GM18502 (cell line): ENCODE measurements around the gene CNOT8.
"Not testable (repeated sequence)": the region's sequence is repeated elsewhere in the genome, so short reads cannot be mapped to it uniquely, and the experiment has no call there.

Experiments
- ATAC-seq: cut with Tn5 transposase; IDR thresholded peaks from one replicate; pipeline ENCODE4 v1.9.1; 2021; ENCODE audit warnings: mild to moderate bottlenecking; ENCODE audit not compliant: unreplicated experiment, poor library complexity

The CNOT8 gene

DNA sequence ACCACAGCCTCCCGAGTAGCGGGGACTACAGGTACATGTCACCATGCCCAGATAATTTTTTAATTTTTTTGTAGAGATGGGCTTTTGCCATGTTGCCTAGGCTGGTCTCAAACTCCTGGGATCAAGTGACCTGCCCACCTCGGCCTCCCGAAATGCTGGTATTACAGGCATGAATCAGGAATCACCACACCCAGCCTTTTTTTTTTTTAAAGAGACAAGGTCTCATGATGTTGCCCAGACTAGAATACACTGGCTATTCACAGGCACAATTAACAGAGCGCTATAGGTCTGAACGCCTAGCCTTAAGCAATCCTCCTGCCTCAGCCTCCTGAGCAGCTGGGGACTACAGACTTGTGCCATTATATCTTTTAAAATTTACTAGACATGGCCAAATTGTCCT, 43.5 kb downstream of the CNOT8 start:
- ATAC-seq: no peak

GRCh38 chr5:154905601-154906000, 47.2 kb downstream of the CNOT8 start:
- not testable (repeated sequence) for ATAC-seq

DNA sequence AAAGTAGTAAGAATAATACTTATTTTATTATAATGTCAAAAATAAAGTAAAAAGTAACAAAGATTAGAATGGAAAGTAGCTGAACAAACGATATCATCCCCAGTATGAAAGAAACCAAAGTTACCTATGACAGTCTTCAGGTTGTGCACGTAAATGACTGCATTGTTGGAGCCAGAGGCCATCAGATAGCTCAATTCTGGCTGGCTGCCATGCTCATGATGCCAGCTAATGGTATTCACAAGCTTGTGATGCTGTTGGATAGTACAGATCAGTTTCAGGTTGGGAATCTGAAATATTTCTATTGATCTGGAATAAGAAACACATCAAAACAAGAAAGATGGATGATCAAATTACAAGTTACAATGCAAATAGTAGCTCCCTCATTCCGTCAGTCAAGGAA, 58.4 kb downstream of the CNOT8 start:
- no peak for ATAC-seq

DNA sequence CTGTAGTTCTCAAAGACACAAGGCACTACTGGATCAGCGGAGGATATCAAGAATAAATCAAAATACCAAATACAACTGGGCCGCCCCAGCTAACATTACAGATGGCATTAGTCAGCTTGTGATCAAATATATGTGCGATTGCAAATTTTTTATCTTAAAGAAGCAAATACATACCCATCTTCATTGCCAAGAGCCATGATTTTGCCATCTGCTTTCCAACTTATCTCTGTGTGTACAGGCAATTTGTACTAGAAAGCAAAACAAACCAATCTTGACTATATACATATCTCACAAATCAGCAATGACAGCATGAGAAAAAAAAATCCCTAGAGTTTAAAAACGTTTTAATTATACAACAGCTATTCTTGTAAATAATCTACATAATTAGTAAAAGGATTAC, 59.3 kb downstream of the CNOT8 start:
- no peak for ATAC-seq

GRCh38 chr5:154923441-154924430, 65.3 kb downstream of the CNOT8 start:
- ATAC-seq: no peak
